Medulla oblongata (tissue), 1 donor: Measurements from ENCODE around the gene UBR2.
A peak's percentile ranks its signal among the peaks of the same experiment; 100 is the strongest.

Experiments used
- DNase-seq: peaks from one replicate; pipeline ENCODE4 v3.0.0-alpha.2; 2015; ENCODE audit errors: extremely low spot score

The UBR2 gene

DNA sequence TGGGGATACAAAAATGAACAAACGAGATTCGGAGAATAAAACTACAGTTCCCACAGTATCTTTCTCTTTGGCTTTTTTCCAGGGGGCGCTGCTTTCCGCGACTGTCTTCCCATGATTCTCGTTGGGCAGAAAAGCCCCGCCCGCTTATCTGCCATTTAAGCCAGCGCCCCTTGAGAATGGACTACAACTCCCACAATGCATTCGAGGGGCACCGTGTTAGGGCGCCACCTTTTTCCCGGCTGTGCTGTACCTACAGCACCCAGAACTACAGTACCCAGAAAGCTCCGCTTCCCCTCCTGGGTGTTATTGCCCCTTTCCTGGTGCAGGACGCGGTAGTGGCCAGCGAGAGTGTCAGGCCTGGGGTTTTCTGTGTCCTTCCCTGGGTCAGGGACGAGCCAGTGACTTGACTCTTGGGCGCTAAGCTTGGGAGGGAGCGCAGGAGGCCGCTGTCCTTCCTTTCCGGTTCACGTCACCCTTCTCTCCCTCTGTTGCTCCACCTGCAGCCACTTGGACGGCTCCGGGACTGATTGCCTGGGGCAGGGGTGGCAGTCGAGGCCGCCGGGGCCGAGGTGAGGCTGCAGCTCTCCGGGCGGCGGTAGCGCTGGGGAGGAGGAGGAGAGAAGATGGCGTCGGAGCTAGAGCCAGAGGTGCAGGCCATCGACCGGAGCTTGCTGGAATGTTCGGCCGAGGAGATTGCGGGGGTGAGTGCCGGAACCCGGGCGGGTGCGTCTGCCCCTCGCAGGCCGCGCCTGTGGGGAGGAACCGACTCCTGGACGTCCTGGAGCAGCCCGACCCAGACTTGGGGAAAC lies at the start of gene UBR2:
TSS of gene UBR2 (plus strand) at position 333 of the 809 bp plus-strand sequence. CDS start at position 624, 291 bp downstream.
- DNase-seq = peak; percentile 99

DNA sequence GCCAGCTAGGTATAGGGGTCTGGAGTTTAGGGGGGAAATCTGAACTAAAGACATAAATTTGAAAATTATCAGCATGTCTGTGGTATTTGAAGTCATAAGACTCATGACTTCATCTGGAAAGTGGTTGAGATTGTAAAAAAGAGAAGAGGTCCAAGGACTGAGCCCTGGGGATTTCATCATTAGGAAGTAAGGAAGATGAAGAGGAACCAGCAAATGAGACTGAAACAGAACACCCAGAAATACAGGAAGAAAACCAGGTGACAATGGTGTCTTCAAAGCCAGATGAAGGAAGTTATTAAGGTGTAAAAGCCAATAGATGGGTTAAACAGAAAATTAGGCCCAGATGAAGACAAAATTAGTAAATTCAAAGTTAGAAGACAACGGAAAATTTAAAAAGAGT lies 49.1 kb upstream of the UBR2 start:
- peak; percentile 64 for DNase-seq

DNA sequence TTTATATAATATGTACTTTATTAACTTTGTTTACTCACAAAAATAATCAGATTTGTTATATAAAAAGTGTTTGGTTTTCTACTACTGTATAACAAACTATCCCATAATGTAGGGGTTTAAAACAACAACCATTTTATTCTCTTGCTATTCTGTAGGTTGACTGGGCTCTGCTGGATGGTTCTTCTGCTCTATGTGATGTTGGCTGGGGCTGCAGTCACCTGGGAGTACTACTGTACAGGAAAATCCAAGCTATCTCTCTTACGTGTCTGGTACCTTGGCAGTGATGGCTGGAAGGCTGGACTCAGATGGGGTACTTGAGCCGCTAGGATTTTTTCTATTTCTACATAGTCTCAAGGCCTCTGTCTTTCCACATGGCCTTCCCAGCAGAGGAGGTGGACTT lies 44.0 kb upstream of the UBR2 start:
- DNase-seq = no peak

- no peak for DNase-seq
These were observed 42.8 kb upstream of the UBR2 start for GRCh38 chr6:42520786-42521607.

DNA sequence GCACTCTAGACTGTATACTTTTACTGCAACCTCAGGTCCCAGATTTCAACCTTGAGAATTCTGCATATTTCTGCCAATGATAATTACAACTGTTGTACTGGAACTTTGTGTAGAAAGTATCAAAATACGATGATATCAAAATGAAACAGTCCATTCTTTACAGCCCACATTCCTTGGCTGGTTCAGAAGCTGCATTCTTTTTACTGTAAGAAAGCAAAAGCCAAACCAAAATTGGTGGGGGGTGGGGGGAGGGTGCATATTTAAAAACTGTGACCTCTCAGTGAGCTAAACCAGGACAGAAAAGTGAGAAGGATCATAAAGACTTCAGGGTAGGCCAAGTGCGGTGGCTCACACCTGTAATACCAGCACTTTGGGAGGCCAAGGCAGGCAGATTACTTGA lies 41.8 kb upstream of the UBR2 start:
- no peak for DNase-seq

- no peak for DNase-seq
These were observed 40.7 kb upstream of the UBR2 start for GRCh38 chr6:42522942-42523814.

GRCh38 chr6:42525206-42525605 lies 38.6 kb upstream of the UBR2 start:
- no peak for DNase-seq

- DNase-seq = no peak
These were observed 37.2 kb upstream of the UBR2 start for GRCh38 chr6:42526616-42527015.

DNA sequence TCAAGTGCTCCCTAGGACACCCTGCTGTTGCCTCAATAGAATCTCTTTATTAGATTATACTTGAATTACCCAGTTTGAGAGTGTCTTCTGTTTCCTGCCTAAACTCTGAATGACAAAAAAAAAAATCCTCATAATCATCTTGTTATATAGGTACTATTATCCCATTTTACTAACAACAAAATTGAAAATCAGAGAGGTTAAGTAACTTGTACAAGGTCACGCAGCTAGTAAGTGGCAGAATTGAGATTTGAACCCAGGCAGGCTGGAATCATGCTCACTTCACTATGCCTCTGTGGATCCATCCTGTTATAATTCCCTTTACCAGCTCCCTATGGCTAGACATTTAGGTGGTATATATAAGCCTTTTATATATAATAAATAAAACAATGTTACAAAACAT lies 36.6 kb upstream of the UBR2 start:
- no peak for DNase-seq

DNA sequence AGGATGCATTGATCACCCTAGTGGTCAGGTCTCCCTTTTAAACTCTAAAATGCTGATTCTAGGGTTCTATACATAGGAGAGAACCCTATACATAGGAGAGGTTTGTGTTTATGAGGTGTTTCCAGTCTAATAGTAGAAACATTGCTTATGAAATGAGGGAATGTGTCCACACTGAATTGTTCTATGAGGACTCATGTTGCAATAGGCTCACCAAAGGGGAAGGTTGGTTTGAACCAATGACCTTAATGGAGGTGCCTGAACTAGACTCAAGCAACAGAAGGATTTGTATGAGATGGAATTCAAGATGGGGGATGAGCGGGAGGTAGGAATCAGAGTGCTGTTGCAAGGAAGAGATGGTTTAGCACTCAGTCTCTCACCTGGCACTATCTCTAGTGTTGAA lies 33.5 kb upstream of the UBR2 start:
- no peak for DNase-seq

- DNase-seq = peak; percentile 13
These were observed 33.1 kb upstream of the UBR2 start for GRCh38 chr6:42530751-42531150.

GRCh38 chr6:42532038-42532669 lies 31.7 kb upstream of the UBR2 start:
- peak; percentile 67 for DNase-seq

GRCh38 chr6:42533794-42534193 lies 30.0 kb upstream of the UBR2 start:
- DNase-seq = no peak

DNA sequence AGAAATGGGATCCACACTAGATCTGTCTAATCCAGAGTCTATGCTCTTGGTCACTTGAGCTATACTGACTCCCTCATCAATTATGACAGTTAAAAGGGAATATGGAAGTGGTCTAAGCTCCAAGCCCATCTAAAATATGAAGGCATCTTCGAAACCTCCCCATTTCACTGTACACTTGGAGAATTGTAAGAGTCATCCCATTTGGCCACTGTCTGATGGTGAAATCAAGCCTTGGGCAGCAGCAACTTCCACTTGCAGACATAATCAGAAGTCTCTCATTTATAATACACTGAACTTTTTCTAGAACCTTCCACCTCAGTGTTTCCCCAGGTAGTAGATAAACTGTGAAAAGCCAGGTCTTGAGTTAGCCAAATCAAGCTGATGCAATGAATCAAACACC lies 26.3 kb upstream of the UBR2 start:
- no peak for DNase-seq

DNA sequence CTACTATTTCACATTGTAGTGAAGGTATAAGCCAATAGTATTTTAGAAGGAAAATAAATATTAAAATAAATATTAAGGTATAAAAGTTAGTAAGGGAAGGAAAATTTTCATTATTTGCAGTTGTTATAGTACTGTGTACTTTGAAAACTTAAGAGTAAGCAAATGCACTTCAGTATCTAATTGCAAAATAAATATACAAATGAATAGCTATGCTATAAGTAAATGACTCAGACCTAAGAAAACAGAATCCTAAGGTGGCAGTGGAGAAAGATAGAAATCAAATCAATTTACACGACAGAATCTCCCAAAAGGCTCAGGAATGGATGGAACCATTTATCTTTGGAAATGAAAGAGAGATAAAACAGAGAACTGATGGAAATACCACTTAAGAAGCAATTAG lies 24.7 kb upstream of the UBR2 start:
- DNase-seq = no peak

GRCh38 chr6:42545226-42545773 lies 18.5 kb upstream of the UBR2 start:
- no peak for DNase-seq

DNA sequence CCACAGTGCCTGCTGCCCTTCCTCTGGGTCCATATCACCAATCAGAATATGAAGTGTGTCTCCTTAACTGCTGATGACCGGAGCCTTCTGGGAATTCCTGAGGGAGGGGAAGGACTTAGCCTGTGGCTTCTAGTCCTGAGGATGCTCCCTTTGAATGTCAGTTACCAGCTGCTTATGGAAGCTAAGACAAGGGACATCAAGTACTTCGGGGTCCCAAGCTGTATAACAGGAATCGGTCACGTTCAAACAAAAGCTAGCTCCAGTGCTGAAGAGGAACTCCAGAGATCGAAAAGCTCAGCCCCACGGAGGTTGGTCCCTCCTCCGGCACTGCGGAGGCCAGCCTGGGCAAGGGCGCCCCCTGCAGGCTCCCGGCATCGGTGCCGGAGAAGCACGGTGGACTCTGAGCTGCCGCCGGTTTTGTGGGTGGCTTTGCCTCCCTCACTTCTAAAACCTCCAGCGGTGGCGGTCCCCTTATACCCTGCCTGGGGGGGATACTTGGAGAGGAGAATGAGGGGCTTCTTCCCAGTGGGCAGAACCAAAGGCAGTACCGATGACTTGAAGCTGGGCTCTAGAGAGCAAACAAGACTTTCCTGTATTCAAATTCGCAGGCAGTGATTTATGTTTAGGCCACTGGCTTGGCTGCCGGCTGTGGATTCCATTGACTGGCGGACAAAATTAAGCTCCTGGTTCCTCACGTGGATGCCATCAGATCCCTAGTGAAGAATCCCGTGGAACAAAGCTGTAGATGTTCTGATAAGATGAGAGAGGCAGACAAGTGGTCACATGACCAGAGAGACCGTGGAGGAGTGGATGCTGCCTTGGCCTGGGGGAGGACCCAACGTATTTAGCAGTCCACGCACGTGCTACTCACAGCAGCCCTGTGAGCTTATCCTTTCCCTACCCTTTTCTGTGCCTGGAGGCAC lies 16.2 kb upstream of the UBR2 start:
- DNase-seq = peak; percentile 92

DNA sequence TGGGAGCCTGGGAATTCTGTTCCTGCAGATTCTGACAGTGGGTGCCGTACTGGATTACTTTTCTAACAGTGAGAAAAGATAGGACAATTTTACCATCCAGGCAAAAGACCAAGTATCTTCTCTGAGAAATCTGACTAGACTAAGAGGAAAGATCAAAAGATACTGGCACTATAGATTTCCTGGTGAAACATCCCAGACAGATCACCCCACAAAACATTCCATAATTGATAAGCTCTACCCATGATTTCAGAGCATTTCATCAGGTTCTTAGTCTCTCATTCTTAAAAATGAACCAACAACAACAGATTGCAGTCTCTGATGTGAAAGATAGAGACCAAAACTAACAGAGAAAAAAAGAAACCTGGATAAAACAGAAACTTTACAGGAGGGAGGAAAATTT lies 13.6 kb upstream of the UBR2 start:
- no peak for DNase-seq

- no peak for DNase-seq
These were observed 12.6 kb upstream of the UBR2 start for GRCh38 chr6:42551217-42551616.

- no peak for DNase-seq
These were observed 11.4 kb upstream of the UBR2 start for GRCh38 chr6:42552380-42552779.
